HEK293 (cell line): Measurements from ENCODE around the gene ZNF410.

ENCODE experiments used
- CTCF ChIA-PET: fragments of 350-600 bp; formaldehyde crosslinking; extraction: SDS; loops from one replicate; lab custom pipeline; 2021; ENCODE audit warnings: antibody characterized with exemption; lab: Yijun Ruan, JAX
- POLR2A ChIA-PET: fragments of 300-600 bp; formaldehyde crosslinking; extraction: SDS; loops from one replicate; lab custom pipeline; 2020; ENCODE audit warnings: antibody characterized with exemption, inconsistent platforms; lab: Yijun Ruan, JAX
- H3K27ac ChIP-seq: fragments of 200-500 bp; sonication (Bioruptor generic); 2 replicates; pipeline ENCODE4 v1.5.1; 2014; ENCODE audit warnings: low read depth, low read length, control low read depth, inconsistent platforms; ENCODE audit errors: extremely low read depth
- H3K36me3 ChIP-seq, 2 experiments: fragments of 200-500 bp in 1 of 2; sonication (Bioruptor generic) in 1 of 2; 1 replicate in 1 of 2; 2 replicates in 1 of 2; pipeline ENCODE4 v1.5.1; 2014 to 2017; ENCODE audit warnings: inconsistent platforms in 2 of 2, low read length in 2 of 2; ENCODE audit not compliant: control insufficient read depth in 2 of 2, insufficient read depth in 1 of 2
- H3K4me1 ChIP-seq: fragments of 200-500 bp; sonication (Bioruptor generic); 2 replicates; pipeline ENCODE4 v1.5.1; 2014; ENCODE audit warnings: mild to moderate bottlenecking, low read length, inconsistent platforms; ENCODE audit not compliant: control insufficient read depth, insufficient read depth
- H3K4me3 ChIP-seq: 2 replicates; pipeline ENCODE4 v1.5.1; 2011; ENCODE audit warnings: low read depth, mild to moderate bottlenecking, control low read depth, low read length, moderate library complexity
- H3K9me3 ChIP-seq: fragments of 200-500 bp; sonication (Bioruptor generic); 2 replicates; pipeline ENCODE4 v1.5.1; 2014; ENCODE audit warnings: low read depth, low read length, inconsistent platforms; ENCODE audit not compliant: control insufficient read depth, insufficient read depth
- HOXC10 ChIP-seq: sonication (generic); formaldehyde crosslinking; IDR thresholded peaks from 2 replicates; pipeline ENCODE4 v1.8.1; 2023; ENCODE audit warnings: mild to moderate bottlenecking, missing genetic modification reagents
- KLF16 ChIP-seq: fragments of 450-650 bp; formaldehyde crosslinking; IDR thresholded peaks from 2 replicates; pipeline ENCODE4 v1.5.1; 2017; ENCODE audit warnings: missing biosample characterization, missing genetic modification characterization
- KLF8 ChIP-seq: fragments of 450-650 bp; formaldehyde crosslinking; IDR thresholded peaks from 2 replicates; pipeline ENCODE4 v1.5.1; 2016; ENCODE audit warnings: missing biosample characterization, missing genetic modification characterization
- ZBTB17 ChIP-seq: fragments of 450-650 bp; formaldehyde crosslinking; IDR thresholded peaks from 2 replicates; pipeline ENCODE4 v1.5.1; 2016; ENCODE audit warnings: missing biosample characterization, missing genetic modification characterization
- ZBTB48 ChIP-seq: fragments of 450-650 bp; formaldehyde crosslinking; IDR thresholded peaks from 2 replicates; pipeline ENCODE4 v1.5.1; 2016; ENCODE audit warnings: missing biosample characterization, missing genetic modification characterization
- ZBTB7A ChIP-seq: fragments of 450-650 bp; formaldehyde crosslinking; IDR thresholded peaks from 2 replicates; pipeline ENCODE4 v1.5.1; 2016; ENCODE audit warnings: low read depth, missing biosample characterization, missing genetic modification characterization
- ZFP69B ChIP-seq: fragments of 450-650 bp; formaldehyde crosslinking; IDR thresholded peaks from 2 replicates; pipeline ENCODE4 v1.5.1; 2016; ENCODE audit warnings: missing biosample characterization, missing genetic modification characterization
- ZNF121 ChIP-seq: fragments of 450-650 bp; formaldehyde crosslinking; IDR thresholded peaks from 2 replicates; pipeline ENCODE4 v1.5.1; 2016; ENCODE audit warnings: missing biosample characterization, missing genetic modification characterization
- ZNF324 ChIP-seq: fragments of 450-650 bp; formaldehyde crosslinking; IDR thresholded peaks from 2 replicates; pipeline ENCODE4 v1.5.1; 2016; ENCODE audit warnings: missing biosample characterization, missing genetic modification characterization
- ZNF37A ChIP-seq: fragments of 450-650 bp; IDR thresholded peaks from 2 replicates; pipeline ENCODE4 v1.5.1; 2018; ENCODE audit warnings: missing biosample characterization, missing genetic modification characterization
- ZNF391 ChIP-seq: fragments of 450-650 bp; formaldehyde crosslinking; IDR thresholded peaks from 2 replicates; pipeline ENCODE4 v1.5.1; 2016; ENCODE audit warnings: low read depth, missing biosample characterization, missing genetic modification characterization, borderline replicate concordance
- ZNF561 ChIP-seq: fragments of 450-650 bp; IDR thresholded peaks from 2 replicates; pipeline ENCODE4 v1.5.1; 2018; ENCODE audit warnings: missing biosample characterization, missing genetic modification characterization, borderline replicate concordance
- ZNF580 ChIP-seq: fragments of 450-650 bp; formaldehyde crosslinking; IDR thresholded peaks from 2 replicates; pipeline ENCODE4 v1.5.1; 2016; ENCODE audit warnings: missing biosample characterization, missing genetic modification characterization
- ZNF585B ChIP-seq: fragments of 450-650 bp; formaldehyde crosslinking; IDR thresholded peaks from 2 replicates; pipeline ENCODE4 v1.5.1; 2016; ENCODE audit warnings: missing biosample characterization, missing genetic modification characterization
- ZXDB ChIP-seq: fragments of 450-650 bp; formaldehyde crosslinking; IDR thresholded peaks from 2 replicates; pipeline ENCODE4 v1.5.1; 2016; ENCODE audit warnings: missing biosample characterization, missing genetic modification characterization
- TF ChIP-seq, protein P1 (sequence below): fragments of 450-650 bp; formaldehyde crosslinking; IDR thresholded peaks from 2 replicates; pipeline ENCODE4 v1.5.1; 2016; ENCODE audit warnings: missing biosample characterization, missing genetic modification characterization
- TF ChIP-seq, protein P2 (sequence below): fragments of 450-650 bp; formaldehyde crosslinking; IDR thresholded peaks from 2 replicates; pipeline ENCODE4 v1.5.1; 2016; ENCODE audit warnings: missing biosample characterization, missing genetic modification characterization
- TF ChIP-seq, protein P3 (sequence below): fragments of 450-650 bp; formaldehyde crosslinking; IDR thresholded peaks from 2 replicates; pipeline ENCODE4 v1.5.1; 2016; ENCODE audit warnings: missing biosample characterization, missing genetic modification characterization

Gene ZNF410

DNA sequence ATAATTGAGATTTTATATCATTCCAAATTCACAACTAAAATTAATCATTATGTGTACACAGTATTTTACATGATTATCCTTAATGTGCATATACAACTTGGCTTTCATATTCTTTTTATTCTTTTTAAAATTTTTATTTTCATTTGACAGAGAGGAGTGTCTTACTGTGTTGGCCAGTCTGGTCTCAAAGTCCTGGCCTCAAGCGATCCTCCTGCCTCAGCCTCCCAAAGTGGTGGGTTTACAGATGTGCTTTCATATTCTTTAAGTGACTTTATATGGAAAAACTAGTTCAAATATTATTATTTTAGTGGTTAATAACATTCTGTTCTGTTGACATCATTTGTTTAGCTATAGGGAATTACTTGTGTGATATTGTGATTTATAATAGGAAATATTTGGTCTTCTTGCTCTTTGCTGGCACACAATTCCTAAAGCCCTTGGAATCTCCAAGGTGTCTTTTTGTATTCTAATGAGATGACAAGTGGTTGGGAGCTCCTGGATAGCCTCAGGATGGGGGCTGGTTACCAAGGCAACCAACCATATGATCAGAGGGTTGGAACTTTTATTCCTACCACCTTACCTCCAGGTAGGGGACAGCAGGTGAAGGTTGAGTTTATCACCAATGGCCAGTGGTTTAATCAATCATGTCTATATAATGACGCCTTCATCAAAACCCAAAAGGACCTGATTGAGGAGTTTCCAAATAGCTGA, 16.0 kb upstream of the ZNF410 start:
- Histone ChIP-seq H3K36me3 (peaks cover 5 to 14% of the 10 kb centered on the region in 2 experiments; a peak in 2 of 3 replicates), H3K4me3 (no peak overlapping the region), H3K27ac (no peak overlapping the region), H3K4me1 (no peaks in the 10 kb centered on the region), H3K9me3 (no peaks in the 10 kb centered on the region)
- POLR2A ChIA-PET, result no interaction called here
- TF ChIP-seq KLF16 (tag by site-specific recombination) (no peak), ZNF121 (tag by site-specific recombination) (0 out of 2 replicates have a peak, but pooled peaks have one; percentile 21)
- CTCF ChIA-PET, result interaction anchor here (0.6 to 1.0 kb wide), 4 partner anchors 9 to 497 kb away, joined by 3 to 5 read pairs (median 4); no protein-coding TSS in a partner anchor

DNA sequence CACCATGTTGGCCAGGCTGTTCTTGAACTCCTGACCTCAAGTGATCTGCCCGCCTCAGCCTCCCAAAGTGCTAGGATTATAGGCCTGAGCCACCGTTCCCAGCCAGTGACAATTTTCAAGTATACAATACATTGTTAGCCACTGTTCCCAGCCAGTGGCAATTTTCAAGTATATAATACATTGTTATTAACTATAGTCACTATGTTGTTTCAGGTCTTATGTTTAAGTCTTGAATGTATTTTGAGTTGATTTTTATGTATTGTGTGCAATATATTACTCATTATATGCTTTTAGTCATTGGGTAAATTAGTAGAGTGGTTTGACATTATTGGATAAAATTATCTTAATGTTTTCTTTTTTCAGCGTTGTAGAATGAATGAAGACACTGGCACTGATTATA, 13.0 kb upstream of the ZNF410 start:
- Histone ChIP-seq H3K4me3 (no peak overlapping the region), H3K4me1 (peaks cover 2% of the 10 kb centered on the region; the same call in 1 of the 2 replicates), H3K9me3 (no peaks in the 10 kb centered on the region), H3K27ac (no peak overlapping the region), H3K36me3 (peaks cover 10 to 11% of the 10 kb centered on the region in 2 experiments; a peak in 2 of 3 replicates)
- ChIA-PET POLR2A (no interaction called here), CTCF (no interaction called here)
- TF ChIP-seq ZNF324 (tag by site-specific recombination) (no peak), ZBTB17 (no peak), ZNF580 (tag by site-specific recombination) (no peak), ZNF585B (no peak)
- TF ChIP-seq, all 188 proteins: peak for 0

DNA sequence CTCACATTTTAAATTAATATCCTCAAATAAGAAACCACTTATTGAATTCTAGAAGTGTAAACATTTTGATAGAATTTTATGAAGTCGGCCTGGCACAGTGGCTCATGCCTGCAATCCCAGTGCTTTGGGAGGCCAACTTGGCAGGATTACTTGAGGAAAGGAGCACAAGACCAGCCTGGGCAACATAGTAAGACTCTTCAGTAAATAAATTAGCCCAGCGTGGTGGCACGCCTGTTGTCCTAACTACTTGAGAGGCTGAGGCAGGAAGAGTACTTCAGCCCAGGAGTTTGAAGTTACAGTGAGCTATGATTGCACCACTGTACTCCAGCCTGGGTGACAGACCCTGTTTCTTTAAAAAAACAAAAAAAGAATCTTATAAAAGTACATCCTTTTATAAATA, 8.9 kb upstream of the ZNF410 start:
- Histone ChIP-seq H3K27ac (no peak overlapping the region), H3K4me1 (peaks cover 5% of the 10 kb centered on the region; the same call in 1 of the 2 replicates), H3K4me3 (no peak overlapping the region), H3K9me3 (no peaks in the 10 kb centered on the region), H3K36me3 (peaks cover 12 to 17% of the 10 kb centered on the region in 2 experiments)
- ChIA-PET POLR2A (no interaction called here), CTCF (interaction anchor here (0.7 kb wide), 1 partner anchor 777 kb away, joined by 3 read pairs; no protein-coding TSS in a partner anchor)
- TF ChIP-seq ZBTB48 (tag by site-specific recombination), result no peak
- TF ChIP-seq ZBTB7A (tag by site-specific recombination), result no peak
- TF ChIP-seq KLF16 (tag by site-specific recombination), result no peak
- TF ChIP-seq ZFP69B (tag by site-specific recombination), result no peak
- TF ChIP-seq, protein P1, sequence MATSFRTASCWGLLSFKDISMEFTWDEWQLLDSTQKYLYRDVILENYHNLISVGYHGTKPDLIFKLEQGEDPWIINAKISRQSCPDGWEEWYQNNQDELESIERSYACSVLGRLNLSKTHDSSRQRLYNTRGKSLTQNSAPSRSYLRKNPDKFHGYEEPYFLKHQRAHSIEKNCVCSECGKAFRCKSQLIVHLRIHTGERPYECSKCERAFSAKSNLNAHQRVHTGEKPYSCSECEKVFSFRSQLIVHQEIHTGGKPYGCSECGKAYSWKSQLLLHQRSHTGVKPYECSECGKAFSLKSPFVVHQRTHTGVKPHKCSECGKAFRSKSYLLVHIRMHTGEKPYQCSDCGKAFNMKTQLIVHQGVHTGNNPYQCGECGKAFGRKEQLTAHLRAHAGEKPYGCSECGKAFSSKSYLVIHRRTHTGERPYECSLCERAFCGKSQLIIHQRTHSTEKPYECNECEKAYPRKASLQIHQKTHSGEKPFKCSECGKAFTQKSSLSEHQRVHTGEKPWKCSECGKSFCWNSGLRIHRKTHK, result no peak
- no peak for TF ChIP-seq ZXDB
- TF ChIP-seq KLF8 (tag by site-specific recombination), result no peak
- TF ChIP-seq ZNF37A (tag by site-specific recombination), result no peak
- TF ChIP-seq HOXC10 (CRISPR knock-in tag), result no peak
- TF ChIP-seq, protein P2, sequence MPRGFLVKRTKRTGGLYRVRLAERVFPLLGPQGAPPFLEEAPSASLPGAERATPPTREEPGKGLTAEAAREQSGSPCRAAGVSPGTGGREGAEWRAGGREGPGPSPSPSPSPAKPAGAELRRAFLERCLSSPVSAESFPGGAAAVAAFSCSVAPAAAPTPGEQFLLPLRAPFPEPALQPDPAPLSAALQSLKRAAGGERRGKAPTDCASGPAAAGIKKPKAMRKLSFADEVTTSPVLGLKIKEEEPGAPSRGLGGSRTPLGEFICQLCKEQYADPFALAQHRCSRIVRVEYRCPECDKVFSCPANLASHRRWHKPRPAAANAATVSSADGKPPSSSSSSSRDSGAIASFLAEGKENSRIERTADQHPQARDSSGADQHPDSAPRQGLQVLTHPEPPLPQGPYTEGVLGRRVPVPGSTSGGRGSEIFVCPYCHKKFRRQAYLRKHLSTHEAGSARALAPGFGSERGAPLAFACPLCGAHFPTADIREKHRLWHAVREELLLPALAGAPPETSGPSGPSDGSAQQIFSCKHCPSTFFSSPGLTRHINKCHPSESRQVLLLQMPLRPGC (tag by site-specific recombination), result no peak
- TF ChIP-seq, protein P3, sequence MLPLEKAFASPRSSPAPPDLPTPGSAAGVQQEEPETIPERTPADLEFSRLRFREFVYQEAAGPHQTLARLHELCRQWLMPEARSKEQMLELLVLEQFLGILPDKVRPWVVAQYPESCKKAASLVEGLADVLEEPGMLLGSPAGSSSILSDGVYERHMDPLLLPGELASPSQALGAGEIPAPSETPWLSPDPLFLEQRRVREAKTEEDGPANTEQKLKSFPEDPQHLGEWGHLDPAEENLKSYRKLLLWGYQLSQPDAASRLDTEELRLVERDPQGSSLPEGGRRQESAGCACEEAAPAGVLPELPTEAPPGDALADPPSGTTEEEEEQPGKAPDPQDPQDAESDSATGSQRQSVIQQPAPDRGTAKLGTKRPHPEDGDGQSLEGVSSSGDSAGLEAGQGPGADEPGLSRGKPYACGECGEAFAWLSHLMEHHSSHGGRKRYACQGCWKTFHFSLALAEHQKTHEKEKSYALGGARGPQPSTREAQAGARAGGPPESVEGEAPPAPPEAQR (tag by site-specific recombination), result no peak
- TF ChIP-seq ZNF561 (tag by site-specific recombination), result no peak
- TF ChIP-seq ZNF391, result no peak
